Activated naive CD4-positive, alpha-beta T cell treated with anti-CD3 and anti-CD28 coated beads, Interleukin-2, amount 50 U/mL, for 24 hours (primary cell): ENCODE data around the gene KRTAP10-10.
"Not testable (repeated sequence)": the region's sequence is repeated elsewhere in the genome, so short reads cannot be mapped to it uniquely, and the experiment has no call there.

Experiments used
- H3K27ac Mint-ChIP-seq: one replicate; pipeline ENCODE4 v1.8.0; 2021; ENCODE audit warnings: mild to moderate bottlenecking, mixed read lengths
- H3K27me3 Mint-ChIP-seq: one replicate; pipeline ENCODE4 v1.8.0; 2021; ENCODE audit warnings: mixed read lengths
- H3K36me3 Mint-ChIP-seq: one replicate; pipeline ENCODE4 v1.8.0; 2021; ENCODE audit warnings: mixed read lengths
- H3K4me1 Mint-ChIP-seq: one replicate; pipeline ENCODE4 v1.8.0; 2021; ENCODE audit warnings: mixed read lengths
- H3K4me3 Mint-ChIP-seq: one replicate; pipeline ENCODE4 v1.8.0; 2021; ENCODE audit warnings: mild to moderate bottlenecking, mixed read lengths
- H3K9me3 Mint-ChIP-seq: one replicate; pipeline ENCODE4 v1.8.0; 2021; ENCODE audit warnings: mixed read lengths

KRTAP10-10 gene

GRCh38 chr21:44650265-44650972 lies 13.3 kb downstream of the KRTAP10-10 start:
- Mint-ChIP-seq H3K4me3 (no peak overlapping the region), H3K27ac (no peak overlapping the region), H3K36me3 (peaks cover 1% of the 10 kb centered on the region), H3K4me1 (peaks cover 25% of the 10 kb centered on the region), H3K27me3 (no peaks in the 10 kb centered on the region), H3K9me3 (no peaks in the 10 kb centered on the region)

- Mint-ChIP-seq H3K36me3 (peaks cover 2% of the 10 kb centered on the region), H3K9me3 (peaks cover 1% of the 10 kb centered on the region), H3K4me1 (peaks cover 32% of the 10 kb centered on the region), H3K4me3 (no peak overlapping the region), H3K27me3 (no peaks in the 10 kb centered on the region), H3K27ac (peak overlapping the region; percentile 51)
Measured at GRCh38 chr21:44650973-44651675, 14.0 kb downstream of the KRTAP10-10 start.

GRCh38 chr21:44653123-44653522 lies 16.0 kb downstream of the KRTAP10-10 start:
- H3K9me3 Mint-ChIP-seq = peaks cover 13% of the 10 kb centered on the region
- H3K4me3 Mint-ChIP-seq = no peak overlapping the region
- H3K36me3 Mint-ChIP-seq = peaks cover 11% of the 10 kb centered on the region
- peaks cover 52% of the 10 kb centered on the region for H3K4me1 Mint-ChIP-seq
- H3K27me3 Mint-ChIP-seq = no peaks in the 10 kb centered on the region
- H3K27ac Mint-ChIP-seq = no peak overlapping the region

GRCh38 chr21:44653656-44654575 lies 16.8 kb downstream of the KRTAP10-10 start:
- Mint-ChIP-seq H3K4me3 (peak overlapping the region; percentile 26), H3K36me3 (peaks cover 11% of the 10 kb centered on the region), H3K9me3 (peaks cover 13% of the 10 kb centered on the region), H3K27me3 (no peaks in the 10 kb centered on the region), H3K4me1 (peaks cover 60% of the 10 kb centered on the region), H3K27ac (peak overlapping the region; percentile 53)

GRCh38 chr21:44654576-44655175 lies 17.5 kb downstream of the KRTAP10-10 start, which contains the start of gene KRTAP12-4:
KRTAP12-4 (minus strand) TSS chr21:44654659; CDS start chr21:44654614, 45 bp downstream.
- peak within 1 kb of the TSS; percentile 65 for H3K27ac Mint-ChIP-seq
- H3K4me3 Mint-ChIP-seq = peak within 1 kb of the TSS; percentile 36
- peaks cover 13% of the 10 kb centered on the region for H3K9me3 Mint-ChIP-seq
- peaks cover 67% of the 10 kb centered on the region for H3K4me1 Mint-ChIP-seq
- no peaks in the 10 kb centered on the region for H3K27me3 Mint-ChIP-seq
- H3K36me3 Mint-ChIP-seq = peaks cover 11% of the 10 kb centered on the region

- peak overlapping the region; percentile 84 for H3K27ac Mint-ChIP-seq
- H3K4me3 Mint-ChIP-seq = peak overlapping the region; percentile 76
- peaks cover 12% of the 10 kb centered on the region for H3K36me3 Mint-ChIP-seq
- peaks cover 68% of the 10 kb centered on the region for H3K4me1 Mint-ChIP-seq
- peaks cover 19% of the 10 kb centered on the region for H3K9me3 Mint-ChIP-seq
- H3K27me3 Mint-ChIP-seq = no peaks in the 10 kb centered on the region
Measured at GRCh38 chr21:44656868-44657267, 19.7 kb downstream of the KRTAP10-10 start.

- H3K27me3 Mint-ChIP-seq = no peaks in the 10 kb centered on the region
- peak within 1 kb of the TSS; percentile 76 for H3K4me3 Mint-ChIP-seq
- H3K36me3 Mint-ChIP-seq = peaks cover 12% of the 10 kb centered on the region
- H3K27ac Mint-ChIP-seq = peak within 1 kb of the TSS; percentile 93
- peaks cover 68% of the 10 kb centered on the region for H3K4me1 Mint-ChIP-seq
- H3K9me3 Mint-ChIP-seq = peaks cover 20% of the 10 kb centered on the region
Measured at GRCh38 chr21:44657635-44658540, 20.7 kb downstream of the KRTAP10-10 start, which contains the start of gene KRTAP12-3. KRTAP12-3 (plus strand) TSS chr21:44657932; CDS start chr21:44657980, 48 bp downstream.

GRCh38 chr21:44658541-44658910 lies 21.4 kb downstream of the KRTAP10-10 start:
- Mint-ChIP-seq H3K27ac (peak overlapping the region; percentile 93), H3K4me1 (peaks cover 65% of the 10 kb centered on the region), H3K9me3 (peaks cover 20% of the 10 kb centered on the region), H3K4me3 (peak overlapping the region; percentile 76), H3K36me3 (peaks cover 12% of the 10 kb centered on the region), H3K27me3 (no peaks in the 10 kb centered on the region)

- Mint-ChIP-seq H3K36me3 (peaks cover 12% of the 10 kb centered on the region), H3K4me1 (peaks cover 60% of the 10 kb centered on the region), H3K27ac (peak overlapping the region; percentile 93), H3K4me3 (peak overlapping the region; percentile 76), H3K27me3 (no peaks in the 10 kb centered on the region), H3K9me3 (peaks cover 20% of the 10 kb centered on the region)
Measured at GRCh38 chr21:44658913-44659595, 21.9 kb downstream of the KRTAP10-10 start.

GRCh38 chr21:44661567-44661966 lies 24.4 kb downstream of the KRTAP10-10 start:
- H3K36me3 Mint-ChIP-seq, H3K4me3 Mint-ChIP-seq, H3K27me3 Mint-ChIP-seq: not testable (repeated sequence)
- Mint-ChIP-seq H3K9me3 (peaks cover 14% of the 10 kb centered on the region), H3K27ac (peak overlapping the region; percentile 20), H3K4me1 (peaks cover 38% of the 10 kb centered on the region)

- Mint-ChIP-seq H3K4me1 (peaks cover 7% of the 10 kb centered on the region), H3K27ac (peak overlapping the region; percentile 73), H3K9me3 (peaks cover 12% of the 10 kb centered on the region), H3K27me3 (no peaks in the 10 kb centered on the region), H3K36me3 (peaks cover 3% of the 10 kb centered on the region), H3K4me3 (no peak overlapping the region)
Measured at GRCh38 chr21:44664691-44665090, 27.5 kb downstream of the KRTAP10-10 start.

- peaks cover 7% of the 10 kb centered on the region for H3K9me3 Mint-ChIP-seq
- no peak within 1 kb of the TSS for H3K4me3 Mint-ChIP-seq
- no peaks in the 10 kb centered on the region for H3K27me3 Mint-ChIP-seq
- H3K27ac Mint-ChIP-seq = no peak within 1 kb of the TSS
- H3K4me1 Mint-ChIP-seq = peaks cover 3% of the 10 kb centered on the region
- peaks cover 5% of the 10 kb centered on the region for H3K36me3 Mint-ChIP-seq
Measured at GRCh38 chr21:44666401-44667320, 29.5 kb downstream of the KRTAP10-10 start, which contains the start of gene KRTAP12-2. KRTAP12-2 (minus strand) TSS chr21:44666927; CDS start chr21:44666886, 41 bp downstream.

- H3K9me3 Mint-ChIP-seq = peaks cover 5% of the 10 kb centered on the region
- no peak overlapping the region for H3K4me3 Mint-ChIP-seq
Measured at GRCh38 chr21:44667612-44668011, 30.5 kb downstream of the KRTAP10-10 start.

More at GRCh38 chr21:44667612-44668011, 30.5 kb downstream of the KRTAP10-10 start:
- no peaks in the 10 kb centered on the region for H3K27me3 Mint-ChIP-seq
- H3K36me3 Mint-ChIP-seq = peaks cover 7% of the 10 kb centered on the region
- peaks cover 3% of the 10 kb centered on the region for H3K4me1 Mint-ChIP-seq
- no peak overlapping the region for H3K27ac Mint-ChIP-seq
